Stimulated activated CD4-positive, alpha-beta T cell treated with anti-CD3 and anti-CD28 coated beads, Interleukin-1b, Interleukin-23, amount 100 ng/mL, for 48 hours (primary cell): Measurements from ENCODE around the gene TSNAX.
"Not testable (repeated sequence)": the region's sequence is repeated elsewhere in the genome, so short reads cannot be mapped to it uniquely, and the experiment has no call there.

Experiments used
- DNase-seq: peaks from one replicate; pipeline ENCODE4 v3.0.0-alpha.2; 2020

TSNAX gene, protein sequence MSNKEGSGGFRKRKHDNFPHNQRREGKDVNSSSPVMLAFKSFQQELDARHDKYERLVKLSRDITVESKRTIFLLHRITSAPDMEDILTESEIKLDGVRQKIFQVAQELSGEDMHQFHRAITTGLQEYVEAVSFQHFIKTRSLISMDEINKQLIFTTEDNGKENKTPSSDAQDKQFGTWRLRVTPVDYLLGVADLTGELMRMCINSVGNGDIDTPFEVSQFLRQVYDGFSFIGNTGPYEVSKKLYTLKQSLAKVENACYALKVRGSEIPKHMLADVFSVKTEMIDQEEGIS

DNA sequence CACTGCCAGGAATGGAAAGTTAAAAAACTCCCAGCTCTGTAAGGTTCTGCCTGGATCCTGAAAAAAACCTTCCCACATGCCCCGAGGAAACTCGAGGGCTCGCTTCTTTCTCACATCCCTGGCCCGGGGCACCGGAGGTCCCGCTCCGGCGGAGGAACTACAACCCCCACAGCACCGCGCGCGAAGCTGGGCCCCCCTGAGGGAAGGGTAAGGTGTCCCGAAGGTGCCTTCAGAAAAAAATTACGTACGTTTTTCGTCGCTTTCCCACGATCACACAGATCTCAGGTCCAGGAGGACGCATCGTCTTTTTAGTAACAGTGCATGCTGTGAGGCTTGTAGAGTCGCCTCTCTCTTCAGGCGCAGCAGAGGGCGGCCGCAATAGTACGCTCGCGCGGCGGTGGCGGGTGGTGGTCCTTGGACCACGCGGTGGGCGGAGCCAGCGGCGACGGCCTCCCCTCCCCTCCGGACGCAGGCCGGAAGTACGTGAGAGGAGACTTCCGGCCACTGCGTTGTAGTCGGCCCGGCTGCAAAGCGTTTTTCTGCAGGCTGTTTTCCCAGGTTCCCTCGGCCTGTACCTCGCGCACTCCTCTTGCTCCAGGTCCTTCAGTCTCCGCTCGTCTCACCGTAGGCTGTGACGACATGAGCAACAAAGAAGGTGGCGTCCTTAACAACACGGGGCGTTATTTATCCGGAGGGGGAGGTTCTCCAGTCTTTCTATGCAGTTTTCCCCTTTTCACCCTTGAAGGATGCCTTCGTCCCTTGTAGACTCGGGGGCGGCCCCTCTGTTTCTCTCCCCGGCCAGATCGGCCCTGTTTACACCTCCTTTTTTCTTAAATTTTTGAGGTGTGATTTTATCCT lies at the start of gene TSNAX:
TSS of gene TSNAX (plus strand) at position 498 of the 858 bp plus-strand sequence. CDS start at position 640, 142 bp downstream.
- DNase-seq: peak; percentile 90

GRCh38 chr1:231478811-231479210 lies 49.7 kb upstream of the TSNAX start:
- no peak for DNase-seq

GRCh38 chr1:231480008-231480407 lies 48.5 kb upstream of the TSNAX start:
- DNase-seq: no peak

GRCh38 chr1:231481289-231481688 lies 47.2 kb upstream of the TSNAX start:
- DNase-seq: no peak

DNA sequence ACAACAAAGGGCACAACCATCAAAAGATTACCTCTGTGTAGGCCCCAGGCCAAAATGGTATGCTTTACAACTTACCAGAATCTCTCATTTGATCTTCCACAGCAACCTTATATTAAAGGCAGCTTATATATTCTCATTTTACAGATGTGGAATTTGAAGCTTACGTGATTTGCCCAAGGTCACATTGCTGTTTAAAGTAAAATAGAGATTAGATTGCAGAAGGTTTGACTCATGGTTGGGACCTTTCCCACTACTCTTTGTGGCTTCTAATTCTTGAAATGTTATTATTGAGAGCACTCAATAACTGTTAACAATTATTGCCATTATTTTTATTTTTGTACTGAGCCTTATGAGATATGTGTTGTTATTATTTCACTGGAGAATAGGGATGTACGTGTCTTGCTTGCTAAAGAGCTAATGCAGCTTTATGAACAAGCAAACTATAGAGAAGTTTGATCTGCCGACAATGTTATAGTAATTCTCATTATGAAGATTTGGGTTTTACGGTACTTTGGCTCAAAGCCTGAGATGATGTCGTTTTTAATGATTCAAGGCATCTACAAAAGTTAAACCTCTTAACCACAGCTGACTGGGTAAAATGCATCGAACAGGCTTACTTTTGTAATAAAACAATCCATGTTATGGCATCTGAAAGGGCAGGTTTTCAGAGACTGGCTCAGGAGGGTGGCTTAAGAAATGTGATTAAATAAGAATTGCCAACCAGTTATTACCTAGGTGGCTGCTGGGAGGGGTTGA lies 43.3 kb upstream of the TSNAX start:
- DNase-seq: no peak

- DNase-seq: no peak
These were observed 41.5 kb upstream of the TSNAX start for GRCh38 chr1:231487019-231487418.

GRCh38 chr1:231487910-231488309 lies 40.6 kb upstream of the TSNAX start:
- DNase-seq: no peak

DNA sequence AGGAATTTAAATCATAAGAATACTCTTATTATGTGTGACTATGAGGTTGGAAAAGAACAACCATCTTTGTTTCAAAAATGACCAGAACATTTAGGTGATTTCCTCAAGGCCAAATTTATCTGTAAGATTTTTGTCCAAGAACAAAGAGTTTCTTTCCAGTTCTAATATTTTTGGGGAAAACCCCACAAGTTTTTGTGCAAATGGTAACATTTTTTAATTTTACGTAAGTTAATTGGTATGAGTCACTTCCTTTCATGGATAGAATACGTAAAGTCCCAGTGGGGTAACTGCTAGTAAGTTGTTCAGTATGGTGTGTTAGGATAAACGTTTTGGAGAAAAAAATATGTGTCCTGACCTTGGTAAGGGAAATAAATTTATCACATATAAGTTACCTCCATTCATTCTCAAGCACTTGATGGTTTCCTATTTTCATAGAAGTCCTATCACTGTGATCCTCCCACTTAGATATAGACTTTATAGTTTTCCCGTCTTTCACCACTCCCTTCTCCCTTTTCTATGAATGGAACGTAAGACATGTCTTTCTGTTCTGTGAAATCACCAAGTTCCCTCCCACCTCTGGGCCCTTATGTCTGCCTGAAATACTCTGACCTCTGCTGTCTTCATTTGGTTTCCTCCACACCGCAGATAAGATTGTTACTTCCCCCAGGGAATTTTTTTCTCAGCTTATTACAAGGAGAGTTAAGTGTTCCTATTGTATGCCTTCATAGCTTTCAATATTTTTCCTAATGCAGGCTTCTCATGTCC lies 34.9 kb upstream of the TSNAX start:
- no peak for DNase-seq

DNA sequence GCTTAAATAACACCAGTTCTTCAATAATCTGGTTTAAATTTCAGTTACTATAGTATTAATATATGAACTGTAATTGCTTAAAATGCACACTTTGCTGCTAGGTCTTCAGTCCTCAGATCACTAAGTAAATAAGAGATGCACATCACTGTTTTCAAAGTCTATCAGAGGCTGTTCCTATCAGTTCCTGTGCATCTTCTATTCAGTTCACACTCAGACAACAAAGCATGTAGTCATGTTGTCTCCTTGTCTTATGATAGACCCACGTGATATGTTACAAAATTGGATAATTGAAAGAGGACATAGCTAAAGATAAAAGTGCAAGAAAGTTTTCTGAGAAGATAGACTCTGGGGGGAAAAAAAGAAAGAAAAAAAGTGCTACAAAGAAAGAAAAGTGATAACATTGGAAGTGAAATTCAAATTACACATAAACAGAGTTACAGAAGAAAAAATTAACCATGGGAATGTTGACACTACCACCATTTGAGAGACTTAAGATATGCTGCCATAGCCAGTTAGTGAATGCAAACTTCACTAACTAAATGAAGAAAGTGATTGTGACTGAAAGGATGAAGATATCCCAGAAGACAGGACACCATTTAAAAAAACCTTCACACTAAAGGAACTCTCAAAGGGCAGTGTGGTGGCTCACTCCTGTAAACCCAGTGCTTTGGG lies 33.9 kb upstream of the TSNAX start:
- DNase-seq: no peak

DNA sequence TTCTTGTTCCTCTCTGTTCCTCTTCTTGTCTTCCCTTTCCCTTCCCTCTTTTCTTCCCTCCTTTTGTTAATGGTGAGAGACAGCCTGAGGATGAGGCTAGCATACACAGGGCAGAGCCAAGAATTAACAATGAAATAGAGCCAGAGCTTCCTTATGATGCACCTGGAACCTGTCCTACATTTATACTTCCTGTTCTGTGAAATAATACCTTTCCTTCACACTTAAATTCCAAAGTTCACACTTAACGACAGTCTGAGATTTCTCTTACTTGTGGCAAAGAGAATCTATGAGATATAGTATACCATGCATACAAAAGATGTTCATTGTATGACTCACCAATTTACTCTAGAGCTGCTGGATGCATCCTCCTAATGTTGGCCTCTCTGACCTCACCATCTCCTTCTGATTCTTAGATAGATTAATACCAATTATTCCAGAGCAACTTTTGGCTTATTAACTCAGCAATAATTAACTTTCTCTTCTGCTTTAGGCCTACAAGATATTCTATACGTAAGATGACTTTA lies 30.8 kb upstream of the TSNAX start:
- DNase-seq: no peak

GRCh38 chr1:231499148-231499763 lies 29.2 kb upstream of the TSNAX start:
- no peak for DNase-seq

DNA sequence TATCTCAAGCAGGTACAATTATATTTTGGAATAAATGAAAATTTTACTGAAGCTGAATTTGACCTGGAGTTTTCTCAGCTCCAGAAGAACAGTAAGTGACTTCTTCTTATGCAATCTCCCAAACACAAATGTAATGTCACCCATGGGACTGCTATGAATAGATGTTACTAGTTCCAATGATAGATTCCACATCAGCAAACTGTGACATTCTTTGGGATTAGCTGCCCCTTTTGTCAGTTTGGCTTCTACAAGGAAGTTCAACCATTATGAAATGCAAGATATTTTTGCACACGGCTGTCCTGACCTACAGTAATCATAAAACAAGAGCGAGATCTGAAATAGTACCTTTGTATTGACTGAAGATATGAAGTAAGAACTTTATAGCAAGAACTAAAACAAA lies 27.8 kb upstream of the TSNAX start:
- DNase-seq: no peak

DNA sequence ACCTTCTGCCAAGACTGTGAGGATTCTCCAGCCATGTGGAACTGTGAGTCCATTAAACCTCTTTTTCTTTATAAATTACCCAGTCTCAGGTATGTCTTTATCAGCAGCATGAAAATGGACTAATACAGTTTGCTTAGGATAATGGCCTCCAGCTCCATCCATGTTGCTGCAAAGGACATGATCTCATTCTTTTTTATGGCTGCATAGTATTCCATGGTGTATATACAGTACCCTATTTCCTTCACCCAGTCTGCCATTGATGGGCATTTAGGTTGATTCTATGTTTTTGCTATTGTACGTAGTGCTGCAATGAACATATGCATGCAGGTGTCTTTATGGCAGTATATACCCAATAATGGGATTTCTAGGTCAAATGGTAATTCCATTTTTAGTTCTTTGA lies 25.3 kb upstream of the TSNAX start:
- DNase-seq: not testable (repeated sequence)

GRCh38 chr1:231507476-231508355 lies 20.8 kb upstream of the TSNAX start:
- DNase-seq: peak; percentile 26

DNA sequence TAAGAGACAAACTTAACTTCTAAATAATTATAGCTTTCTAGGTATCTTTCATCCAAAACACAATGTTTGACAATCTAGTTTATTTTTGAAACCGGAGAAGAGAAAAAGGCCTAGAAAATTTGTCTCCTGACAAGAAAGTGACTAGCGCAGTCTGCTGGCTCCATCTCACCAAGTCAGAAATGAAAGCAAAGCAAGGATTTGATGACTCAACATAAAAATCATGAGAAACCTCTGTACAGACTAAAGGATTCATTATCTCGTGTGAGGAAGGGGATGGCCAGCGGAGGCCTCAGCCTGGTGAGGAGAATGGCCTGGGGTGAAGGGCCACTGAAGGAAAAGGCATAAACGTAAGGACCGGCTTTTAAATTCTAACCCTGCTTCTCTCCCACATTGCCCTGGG lies 20.0 kb upstream of the TSNAX start:
- no peak for DNase-seq

DNA sequence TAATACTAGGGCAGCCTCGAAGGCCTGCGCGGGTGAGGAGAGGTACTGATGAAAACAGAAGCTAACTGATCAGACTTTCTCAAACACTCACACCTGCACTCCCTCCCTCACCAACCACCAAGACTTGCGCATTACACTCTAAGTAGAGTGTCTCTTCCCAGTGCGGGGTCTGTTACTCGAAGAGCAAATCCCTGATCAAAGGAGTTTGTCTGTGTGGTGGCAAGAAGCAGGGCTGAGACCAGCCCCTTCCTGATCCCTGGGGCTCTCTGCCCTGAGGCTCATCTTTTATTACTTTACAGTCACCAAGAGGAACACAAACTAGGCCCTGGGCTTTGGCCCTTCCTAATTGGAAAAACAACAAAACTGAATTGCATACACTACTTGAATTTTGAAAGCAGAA lies 19.5 kb upstream of the TSNAX start:
- DNase-seq: no peak

DNA sequence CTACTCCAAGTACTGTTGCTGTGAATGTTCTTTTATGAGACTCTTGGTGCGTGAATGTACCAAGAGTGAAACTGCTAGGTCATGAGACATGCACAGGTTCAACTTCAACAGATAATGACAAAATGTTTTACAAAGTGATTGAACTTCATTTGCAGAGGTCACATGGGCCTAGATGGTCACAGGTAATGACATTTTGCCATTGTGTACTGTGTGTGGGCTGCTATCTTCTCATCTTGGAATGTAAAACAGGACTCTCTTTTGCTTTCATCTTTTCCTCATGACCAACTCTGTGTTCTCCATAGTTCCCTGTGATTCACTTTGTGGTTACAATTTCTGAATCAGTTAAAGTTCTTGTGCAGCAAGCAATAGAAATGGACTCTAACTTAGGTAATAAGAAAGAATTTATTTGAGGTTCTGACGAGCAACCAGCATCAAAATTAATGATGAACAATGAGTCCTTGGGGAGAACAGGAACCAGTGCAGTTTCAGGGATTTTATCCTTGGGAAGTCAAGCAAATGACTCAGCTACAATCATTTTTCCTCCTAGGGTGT lies 16.2 kb upstream of the TSNAX start:
- DNase-seq: no peak

- no peak for DNase-seq
These were observed 12.7 kb upstream of the TSNAX start for GRCh38 chr1:231515748-231516147.

DNA sequence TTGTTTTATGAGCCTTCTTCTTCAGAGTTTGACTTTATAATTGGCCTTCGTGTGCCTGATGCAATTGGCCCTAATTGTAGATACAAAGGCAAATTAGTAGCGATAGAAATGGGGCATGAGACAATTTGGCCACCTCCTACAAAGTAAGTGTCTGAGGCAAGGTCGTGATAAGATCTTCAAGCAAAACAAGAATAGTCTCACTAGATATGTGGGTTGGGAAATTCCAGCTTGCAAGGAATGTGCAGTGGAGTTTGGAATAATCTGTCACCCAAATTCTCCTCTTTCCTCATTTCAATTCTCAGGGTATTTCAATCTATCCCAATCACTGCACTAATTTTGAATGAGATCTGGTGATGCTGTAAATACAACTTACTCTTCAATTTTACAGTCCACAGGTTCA lies 11.4 kb upstream of the TSNAX start:
- no peak for DNase-seq

GRCh38 chr1:231518485-231519034 lies 9.9 kb upstream of the TSNAX start:
- no peak for DNase-seq
